GM20431 (cell line): Measurements from ENCODE around the gene NR5A1.

Source experiments
- in situ Hi-C: fragments of 300-500 bp; cut with MseI, MboI; formaldehyde crosslinking; loops from one replicate; pipeline ENCODE4 v1.15.0; 2020; ENCODE audit warnings: low sequenced_read_pairs; ENCODE audit not compliant: unreplicated experiment

NR5A1 gene

DNA sequence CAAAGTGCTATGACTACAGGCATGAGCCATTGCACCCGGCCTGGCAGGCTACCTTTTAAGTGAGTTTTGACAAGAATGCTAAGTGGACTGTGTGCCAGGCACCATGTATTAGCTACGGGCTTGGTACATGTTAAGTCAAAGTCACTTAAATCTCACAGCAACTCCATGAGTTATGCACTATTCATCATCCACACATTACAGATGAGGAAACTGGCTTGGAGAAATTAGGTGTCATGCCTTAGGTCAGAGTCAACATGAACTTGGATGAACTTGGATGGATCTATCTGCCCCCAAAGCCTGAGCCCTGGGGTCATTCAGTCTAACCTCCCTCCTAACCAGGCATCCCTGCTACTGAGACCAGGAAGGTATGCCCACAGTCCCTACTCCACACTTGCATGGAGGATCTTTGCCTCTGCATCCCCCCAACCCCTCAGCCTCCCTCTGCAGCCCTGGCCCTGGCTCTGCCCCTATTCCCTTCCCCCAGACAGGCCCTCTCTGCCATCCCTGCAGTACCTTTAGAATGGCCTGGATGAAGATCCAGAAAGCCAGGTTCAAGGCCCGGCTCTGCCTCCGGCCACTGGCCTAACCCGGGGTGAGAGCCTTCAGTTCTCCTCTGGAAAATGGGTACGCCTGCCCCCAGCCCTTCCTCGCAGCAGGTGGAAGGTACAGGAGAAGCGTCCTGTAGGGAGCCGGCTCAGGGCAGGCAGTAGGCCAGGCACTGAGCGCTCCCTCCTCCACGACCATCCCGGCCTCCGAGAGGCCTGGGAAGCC lies 57.6 kb downstream of the NR5A1 start:
- in situ Hi-C loops: no loop called here

- in situ Hi-C loops: no loop called here
Observed at GRCh38 chr9:124448019-124448418, 59.2 kb downstream of the NR5A1 start.

DNA sequence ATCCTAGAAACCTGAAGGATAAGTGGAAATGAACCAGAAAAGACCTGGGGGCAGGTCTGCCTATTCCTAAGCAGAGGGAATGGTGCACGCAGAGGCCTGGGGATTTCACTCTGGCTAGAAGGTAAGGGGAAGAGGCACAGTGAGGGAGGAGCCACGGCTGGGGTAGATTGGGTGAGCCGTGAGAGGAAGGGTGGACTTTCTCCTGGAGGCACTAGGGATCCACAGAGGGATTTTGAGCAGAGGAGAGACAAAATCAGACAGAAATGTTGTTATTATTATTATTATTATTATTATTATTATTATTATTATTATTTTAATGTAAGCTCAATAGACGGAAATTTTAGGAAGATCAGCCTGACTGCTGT lies 59.9 kb downstream of the NR5A1 start:
- in situ Hi-C loops: no loop called here

GRCh38 chr9:124444166-124444565 lies 63.0 kb downstream of the NR5A1 start:
- in situ Hi-C loops: no loop called here

DNA sequence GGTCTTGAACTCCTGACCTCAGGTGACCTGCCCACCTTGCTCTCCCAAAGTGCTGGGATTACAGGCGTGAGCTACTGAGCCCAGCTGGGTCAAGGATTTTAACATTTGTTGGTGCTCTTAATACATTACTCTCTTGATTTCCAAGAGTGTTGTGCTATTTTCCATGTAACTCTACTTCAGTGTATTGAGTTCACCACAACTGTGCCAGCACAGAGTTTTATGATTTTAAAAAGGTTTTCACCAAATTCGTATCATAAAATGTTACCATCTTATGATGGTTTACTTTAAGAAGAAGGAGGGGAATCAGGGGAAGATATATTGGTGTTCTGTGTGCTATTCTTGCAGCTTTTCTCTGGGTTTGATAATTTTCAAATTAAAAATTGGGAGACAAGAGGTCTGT lies 63.6 kb downstream of the NR5A1 start:
- in situ Hi-C loops: no loop called here

GRCh38 chr9:124442826-124443225 lies 64.4 kb downstream of the NR5A1 start:
- in situ Hi-C loops: no loop called here

DNA sequence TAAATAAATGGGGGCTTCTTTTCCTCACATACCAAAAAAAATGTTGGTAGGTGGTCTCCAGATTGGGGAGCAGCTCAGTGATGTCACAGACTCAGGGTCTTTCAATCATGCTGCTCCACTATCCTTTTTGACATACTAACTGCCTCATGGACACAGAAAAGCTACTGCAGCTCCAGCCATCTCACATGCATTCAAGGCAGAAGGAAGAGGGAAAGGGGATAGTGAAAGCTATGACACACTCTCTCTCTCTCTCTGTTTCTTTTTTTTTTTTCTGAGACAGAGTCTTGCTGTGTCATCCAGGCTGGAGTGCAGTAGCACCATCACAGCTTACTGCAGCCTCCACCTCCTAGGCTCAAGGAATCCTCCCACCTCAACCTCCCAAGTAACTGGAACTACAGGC lies 64.8 kb downstream of the NR5A1 start:
- in situ Hi-C loops: no loop called here

- in situ Hi-C loops: no loop called here
Observed at GRCh38 chr9:124441291-124441690, 65.9 kb downstream of the NR5A1 start.

DNA sequence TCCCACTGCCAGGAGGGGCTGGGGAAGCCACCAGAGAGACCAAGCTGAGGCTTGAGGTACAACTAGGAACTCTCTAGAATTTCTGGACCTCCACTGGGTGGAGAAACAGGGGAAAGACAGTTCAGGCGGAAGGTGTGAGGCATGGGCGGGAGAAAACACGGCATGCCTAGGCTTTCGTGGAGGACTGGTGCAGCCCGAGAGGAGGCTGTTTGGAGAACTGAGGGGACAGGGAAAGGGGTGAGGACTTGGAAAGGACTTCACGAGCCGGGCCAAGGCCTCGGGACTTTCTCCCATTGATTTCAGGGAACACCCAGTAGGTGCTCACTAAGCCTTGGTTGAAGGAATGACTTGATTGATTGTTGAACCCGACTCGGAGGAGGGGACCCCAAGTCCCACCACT lies 66.4 kb downstream of the NR5A1 start:
- in situ Hi-C loops: no loop called here

GRCh38 chr9:124439686-124440243 lies 67.4 kb downstream of the NR5A1 start:
- in situ Hi-C loops: no loop called here

DNA sequence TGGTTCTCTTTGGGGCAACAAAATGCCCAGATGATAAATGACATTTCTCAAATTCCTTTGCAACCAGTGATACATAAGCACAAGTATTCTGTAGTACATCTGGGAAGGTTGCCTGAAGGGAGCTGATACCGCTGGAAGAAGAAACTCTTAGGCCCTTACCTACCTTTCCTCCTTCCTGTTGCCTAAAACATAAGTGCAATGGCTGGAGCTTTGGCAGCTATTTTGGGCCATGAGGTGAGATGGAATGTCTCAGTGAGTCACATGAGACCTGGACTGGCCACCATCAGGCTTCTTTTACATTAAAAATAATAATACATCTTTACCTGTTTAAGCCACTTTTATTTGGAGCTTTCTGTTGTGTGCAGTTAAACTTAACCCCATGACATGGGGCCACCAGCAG lies 68.1 kb downstream of the NR5A1 start:
- in situ Hi-C loops: no loop called here

DNA sequence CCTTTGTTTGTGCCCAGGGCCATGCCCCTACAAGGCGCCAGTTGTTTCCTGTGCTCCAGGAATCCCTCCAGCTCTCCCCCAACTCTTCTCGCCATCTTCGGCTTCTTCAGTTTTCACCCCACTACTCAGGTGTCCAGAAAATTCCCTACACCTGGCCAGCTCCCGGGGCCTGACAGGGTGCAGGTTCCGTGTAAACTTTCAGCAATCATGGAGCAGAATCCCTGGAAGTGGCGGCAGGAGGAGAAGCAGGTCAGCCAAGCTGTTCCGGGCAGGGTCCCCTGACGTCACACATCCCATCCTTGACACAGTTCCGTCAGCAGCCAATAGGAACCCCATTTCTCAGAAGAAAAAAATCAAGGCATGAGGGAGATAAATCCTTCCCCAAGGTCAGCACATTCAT lies 69.1 kb downstream of the NR5A1 start:
- in situ Hi-C loops: no loop called here

DNA sequence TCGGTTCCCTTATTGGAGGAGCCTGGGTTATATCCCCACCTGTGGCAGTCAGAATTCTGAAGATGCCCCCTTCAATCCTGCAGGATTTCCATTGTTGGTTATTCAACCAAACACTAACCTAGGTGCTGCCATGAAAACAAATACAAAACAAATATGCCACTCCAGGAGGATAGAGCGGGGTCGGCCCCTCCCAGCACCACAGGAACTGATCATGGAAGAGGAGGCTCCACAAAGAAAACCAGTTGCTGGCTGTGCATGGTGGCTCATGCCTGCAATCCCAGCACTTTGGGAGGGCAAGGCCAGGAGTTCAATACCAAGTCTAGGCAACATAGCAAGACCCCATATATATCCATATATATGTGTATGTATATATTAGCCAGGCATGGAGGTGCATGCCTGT lies 70.1 kb downstream of the NR5A1 start:
- in situ Hi-C loops: no loop called here

- in situ Hi-C loops: no loop called here
Observed at GRCh38 chr9:124436320-124436719, 70.9 kb downstream of the NR5A1 start.
